ENCODE data around the gene DLX4.

GRCh38 chr17:49969134-49969759 lies at the start of gene DLX4:
- TF ChIP-seq CTCF (IDR thresholded peaks at IDR 0.05) (no peak), POLR2A (IDR thresholded peaks at IDR 0.05) (no peak)

Data from esophagus squamous epithelium (tissue), 4 donors.